Measurements from ENCODE around the gene PKP1.

GRCh38 chr1:201361652-201362504, 78.6 kb downstream of the PKP1 start:
- no peak for TF ChIP-seq POLR2AphosphoS5 (IDR thresholded peaks at IDR 0.05; ENCODE audit: borderline replicate concordance, low read depth, low read length)
- TF ChIP-seq FOXP2 (optimal IDR thresholded peaks at IDR 0.05; ENCODE audit: control extremely low read depth, extremely low read length, insufficient read depth), result no peak

Data from SK-N-MC (cell line).